ENCODE results near the gene WDR82.

Gene WDR82

GRCh38 chr3:52308308-52308707 is 29.9 kb upstream of the WDR82 start:
- H3K4me3 ChIP-seq (ENCODE audit: low read depth, low read length) = no peak overlapping the region
- TF ChIP-seq, protein P1, sequence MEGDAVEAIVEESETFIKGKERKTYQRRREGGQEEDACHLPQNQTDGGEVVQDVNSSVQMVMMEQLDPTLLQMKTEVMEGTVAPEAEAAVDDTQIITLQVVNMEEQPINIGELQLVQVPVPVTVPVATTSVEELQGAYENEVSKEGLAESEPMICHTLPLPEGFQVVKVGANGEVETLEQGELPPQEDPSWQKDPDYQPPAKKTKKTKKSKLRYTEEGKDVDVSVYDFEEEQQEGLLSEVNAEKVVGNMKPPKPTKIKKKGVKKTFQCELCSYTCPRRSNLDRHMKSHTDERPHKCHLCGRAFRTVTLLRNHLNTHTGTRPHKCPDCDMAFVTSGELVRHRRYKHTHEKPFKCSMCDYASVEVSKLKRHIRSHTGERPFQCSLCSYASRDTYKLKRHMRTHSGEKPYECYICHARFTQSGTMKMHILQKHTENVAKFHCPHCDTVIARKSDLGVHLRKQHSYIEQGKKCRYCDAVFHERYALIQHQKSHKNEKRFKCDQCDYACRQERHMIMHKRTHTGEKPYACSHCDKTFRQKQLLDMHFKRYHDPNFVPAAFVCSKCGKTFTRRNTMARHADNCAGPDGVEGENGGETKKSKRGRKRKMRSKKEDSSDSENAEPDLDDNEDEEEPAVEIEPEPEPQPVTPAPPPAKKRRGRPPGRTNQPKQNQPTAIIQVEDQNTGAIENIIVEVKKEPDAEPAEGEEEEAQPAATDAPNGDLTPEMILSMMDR (IDR thresholded peaks at IDR 0.05; ENCODE audit: low read depth, low read length, missing control alignments) = no peak
- no peak for DNase-seq (ENCODE audit: low read depth)

DNA sequence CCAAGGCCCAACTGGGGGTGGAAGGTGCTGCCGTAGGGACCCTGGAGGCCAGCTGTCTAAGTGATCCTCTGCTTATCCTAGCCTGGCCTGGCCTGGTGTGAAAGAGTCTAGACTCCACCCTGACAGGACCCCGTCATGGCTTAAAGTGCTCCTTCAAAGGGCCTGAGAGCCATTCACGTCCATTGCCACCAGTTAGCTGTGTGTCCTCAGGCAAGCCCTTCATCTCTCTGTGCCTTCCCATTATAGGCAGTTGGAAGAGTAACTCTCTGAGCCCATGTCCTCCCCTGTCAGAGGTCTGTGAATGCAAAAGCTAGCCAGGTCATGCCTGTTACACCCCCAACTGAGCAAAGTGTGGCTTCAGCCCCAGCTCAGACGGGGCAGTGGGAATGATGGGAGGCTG is 28.5 kb upstream of the WDR82 start:
- TF ChIP-seq, protein P1 (IDR thresholded peaks at IDR 0.05; ENCODE audit: low read depth, low read length, missing control alignments) = no peak
- DNase-seq (ENCODE audit: low read depth) = no peak
- no peak overlapping the region for H3K4me3 ChIP-seq (ENCODE audit: low read depth, low read length)

DNA sequence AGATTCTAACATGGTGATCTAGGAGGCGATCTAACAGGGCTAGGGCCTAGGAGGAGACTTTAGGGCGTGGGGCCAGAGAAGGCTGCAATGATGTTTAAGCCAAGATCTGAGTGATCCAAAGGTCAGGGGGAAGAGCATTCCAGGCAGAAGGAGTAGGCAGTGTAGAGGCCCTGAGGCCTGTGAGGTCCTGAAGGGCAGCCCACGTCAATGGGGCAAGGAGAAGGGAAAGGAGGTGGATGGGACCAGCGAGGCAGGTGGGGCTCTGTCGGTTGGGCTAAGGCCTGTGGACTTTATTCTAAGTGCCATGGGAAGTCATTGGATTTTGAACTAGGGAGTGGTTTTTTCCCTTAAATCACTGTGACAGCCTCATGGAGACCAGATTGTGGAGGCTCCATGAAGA is 27.5 kb upstream of the WDR82 start:
- TF ChIP-seq, protein P1 (IDR thresholded peaks at IDR 0.05; ENCODE audit: low read depth, low read length, missing control alignments) = no peak
- H3K4me3 ChIP-seq (ENCODE audit: low read depth, low read length) = no peak overlapping the region
- no peak for DNase-seq (ENCODE audit: low read depth)

GRCh38 chr3:52303811-52304210 is 25.4 kb upstream of the WDR82 start:
- TF ChIP-seq, protein P1 (IDR thresholded peaks at IDR 0.05; ENCODE audit: low read depth, low read length, missing control alignments) = no peak
- no peak for DNase-seq (ENCODE audit: low read depth)
- no peak overlapping the region for H3K4me3 ChIP-seq (ENCODE audit: low read depth, low read length)

DNA sequence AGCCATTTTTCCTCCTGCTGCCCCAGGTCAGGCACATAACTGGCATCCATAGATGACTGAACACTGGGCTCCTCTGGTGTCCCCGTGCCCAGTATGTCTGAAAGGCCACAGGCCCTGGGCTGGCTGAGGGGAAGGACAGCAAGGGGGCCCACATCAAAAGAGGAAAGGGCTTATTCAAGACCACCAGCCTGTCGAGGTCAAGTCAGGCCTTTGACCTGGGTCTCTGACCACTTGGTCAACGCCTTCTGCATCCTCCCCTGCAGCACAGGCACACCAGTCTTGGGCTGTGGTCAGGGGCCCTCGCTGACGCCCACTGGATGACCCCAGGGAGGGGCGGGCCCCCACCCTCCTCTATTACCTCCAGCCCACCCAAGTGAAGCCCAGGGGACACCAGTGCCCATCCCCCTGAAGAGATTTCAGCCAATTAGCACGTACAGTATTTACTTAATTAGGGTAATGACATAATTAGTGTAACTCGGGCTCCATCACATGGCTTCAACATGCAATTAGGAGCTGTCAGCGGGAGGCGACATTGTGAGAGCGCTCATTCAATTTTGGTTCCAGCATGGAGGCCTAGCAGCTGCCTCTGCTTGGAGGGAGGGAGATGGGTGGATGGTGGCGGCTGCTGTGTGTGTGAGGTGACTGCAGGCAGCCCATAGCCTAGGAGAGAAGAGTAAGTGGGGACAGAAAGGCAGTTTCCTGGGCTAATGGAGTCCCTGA is 24.1 kb upstream of the WDR82 start:
- DNase-seq (ENCODE audit: low read depth) = no peak
- TF ChIP-seq, protein P1 (IDR thresholded peaks at IDR 0.05; ENCODE audit: low read depth, low read length, missing control alignments) = no peak
- no peak overlapping the region for H3K4me3 ChIP-seq (ENCODE audit: low read depth, low read length)

DNA sequence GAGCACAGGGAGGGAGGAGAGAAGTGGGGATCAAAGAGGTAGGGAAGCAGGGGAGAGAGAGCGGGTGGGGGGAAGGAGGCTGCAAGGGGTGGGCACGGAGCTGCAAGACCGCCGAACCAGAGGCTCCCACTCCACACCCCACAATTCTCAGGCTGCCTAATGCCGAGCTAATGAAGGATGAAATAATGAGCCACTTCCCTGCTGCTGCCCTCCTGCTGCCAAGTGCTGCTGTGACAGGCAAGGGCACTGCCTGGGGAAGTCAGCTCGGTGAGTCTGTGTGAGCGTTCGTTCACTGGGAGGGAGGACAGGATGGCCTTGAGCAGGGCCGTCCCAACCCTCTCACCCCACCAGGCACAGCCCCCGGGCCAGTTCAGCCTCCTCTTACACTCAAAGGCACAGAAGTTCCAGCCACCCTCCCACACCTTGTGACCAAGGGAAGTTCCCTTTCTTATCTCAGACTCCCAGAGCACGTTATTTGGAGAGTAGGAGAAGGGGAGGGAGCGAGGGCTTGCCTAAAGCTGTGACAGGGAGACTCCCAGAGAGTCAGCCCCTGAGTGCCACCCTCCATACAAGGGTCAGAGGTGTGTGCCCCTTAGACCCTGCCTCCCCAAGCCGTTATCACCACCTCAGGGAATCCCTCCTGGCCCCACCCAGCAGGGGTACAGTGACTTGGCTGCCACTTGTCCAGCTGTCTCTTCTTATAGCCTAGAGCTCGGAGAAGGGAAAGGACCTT is 21.6 kb upstream of the WDR82 start:
- TF ChIP-seq, protein P1 (IDR thresholded peaks at IDR 0.05; ENCODE audit: low read depth, low read length, missing control alignments) = no peak
- H3K4me3 ChIP-seq (ENCODE audit: low read depth, low read length) = no peak overlapping the region
- no peak for DNase-seq (ENCODE audit: low read depth)

Measured in GM12864 (cell line).